ENCODE results near the gene ABCC10.
A peak's percentile ranks its signal among the peaks of the same experiment; 100 is the strongest.

Gene ABCC10

GRCh38 chr6:43468748-43469681 lies 41.7 kb downstream of the ABCC10 start:
- ATAC-seq: no peak

- ATAC-seq: no peak
Observed at GRCh38 chr6:43469947-43470346, 42.6 kb downstream of the ABCC10 start.

GRCh38 chr6:43471399-43471798 lies 44.1 kb downstream of the ABCC10 start:
- no peak for ATAC-seq

DNA sequence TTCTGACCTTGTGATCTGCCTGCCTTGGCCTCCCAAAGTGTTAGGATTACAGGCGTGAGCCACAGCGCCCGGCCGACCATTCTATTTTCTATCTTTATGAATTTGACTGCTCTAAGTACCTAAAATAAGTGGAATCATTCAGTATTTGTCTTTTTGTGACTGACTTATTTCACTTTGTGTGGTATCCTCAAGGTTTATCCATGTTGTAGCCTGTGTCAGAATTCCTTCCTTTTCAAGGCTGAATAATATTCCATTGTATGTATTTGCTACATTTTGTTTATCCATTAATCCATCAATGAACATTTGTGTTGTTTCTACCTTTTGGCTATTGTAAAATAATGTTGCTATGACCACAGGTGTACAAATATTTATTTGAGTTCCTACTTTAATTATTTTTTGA lies 45.2 kb downstream of the ABCC10 start:
- no peak for ATAC-seq

DNA sequence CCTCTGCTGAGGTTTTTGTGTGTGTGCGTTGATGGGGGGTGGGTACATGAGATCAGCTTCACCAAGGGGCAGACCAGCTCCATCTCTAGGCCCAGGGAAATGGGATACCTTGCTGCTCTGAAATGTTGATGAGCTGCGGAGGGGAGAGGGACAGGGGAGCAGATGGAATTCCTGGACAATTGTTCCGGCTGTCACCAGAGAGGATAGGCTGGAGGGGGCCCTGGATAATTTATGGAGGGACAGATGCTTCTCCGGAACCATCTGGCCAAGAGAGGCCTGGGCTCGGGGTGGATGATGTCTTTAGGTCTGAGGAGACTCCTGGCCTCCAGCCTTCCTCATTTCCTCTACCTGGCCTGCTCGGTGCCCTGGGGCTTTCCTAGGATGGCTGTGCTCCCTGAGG lies 48.2 kb downstream of the ABCC10 start:
- ATAC-seq: no peak

DNA sequence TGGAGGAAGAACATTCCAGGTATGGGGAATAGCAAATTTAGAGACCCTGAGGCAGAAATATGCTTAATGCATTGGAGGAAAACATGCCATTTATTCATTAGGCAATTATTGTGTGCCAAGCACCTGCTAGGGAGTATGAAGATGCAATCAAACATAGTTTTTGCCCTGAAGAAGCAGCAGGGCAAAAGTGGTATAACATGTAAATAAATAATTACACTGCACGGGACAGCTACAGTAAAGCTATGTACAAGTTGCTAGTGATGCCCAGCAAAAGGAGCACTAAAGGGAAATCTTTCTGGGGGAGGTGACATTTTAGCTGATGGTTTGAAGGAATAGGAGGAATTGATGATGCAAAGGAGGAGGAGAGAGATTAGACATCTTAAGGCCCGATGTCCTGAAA lies 49.4 kb downstream of the ABCC10 start:
- no peak for ATAC-seq

GRCh38 chr6:43477235-43478007 lies 50.1 kb downstream of the ABCC10 start, which contains the start of gene TJAP1:
Gene TJAP1 (plus strand): TSS chr6:43477570. CDS start chr6:43499002, 21,432 bp downstream.
- ATAC-seq: peak; percentile 99 to 100

DNA sequence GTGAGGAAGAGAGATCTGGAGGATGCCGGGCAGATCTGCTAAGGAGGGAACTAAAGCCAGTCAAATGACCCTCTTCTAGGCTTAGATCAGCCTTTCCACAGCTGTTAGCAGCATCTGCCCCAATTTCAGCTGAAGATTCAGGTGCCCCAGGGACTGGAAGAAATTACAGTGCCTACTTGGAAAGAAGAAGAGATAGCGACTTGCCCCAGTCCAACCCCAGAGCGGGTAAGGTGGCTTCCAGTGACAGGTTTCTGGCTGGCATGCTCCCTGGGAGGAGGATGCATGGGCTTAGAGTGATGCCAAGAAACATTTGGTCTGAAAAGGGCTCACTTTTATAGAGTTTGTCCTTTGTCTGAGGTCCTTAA lies 50.6 kb downstream of the ABCC10 start:
- ATAC-seq: no peak

GRCh38 chr6:43481075-43481474 lies 53.7 kb downstream of the ABCC10 start:
- no peak for ATAC-seq

GRCh38 chr6:43481591-43482236 lies 54.4 kb downstream of the ABCC10 start:
- peak in 1 of 2 donors; percentile 40 for ATAC-seq

DNA sequence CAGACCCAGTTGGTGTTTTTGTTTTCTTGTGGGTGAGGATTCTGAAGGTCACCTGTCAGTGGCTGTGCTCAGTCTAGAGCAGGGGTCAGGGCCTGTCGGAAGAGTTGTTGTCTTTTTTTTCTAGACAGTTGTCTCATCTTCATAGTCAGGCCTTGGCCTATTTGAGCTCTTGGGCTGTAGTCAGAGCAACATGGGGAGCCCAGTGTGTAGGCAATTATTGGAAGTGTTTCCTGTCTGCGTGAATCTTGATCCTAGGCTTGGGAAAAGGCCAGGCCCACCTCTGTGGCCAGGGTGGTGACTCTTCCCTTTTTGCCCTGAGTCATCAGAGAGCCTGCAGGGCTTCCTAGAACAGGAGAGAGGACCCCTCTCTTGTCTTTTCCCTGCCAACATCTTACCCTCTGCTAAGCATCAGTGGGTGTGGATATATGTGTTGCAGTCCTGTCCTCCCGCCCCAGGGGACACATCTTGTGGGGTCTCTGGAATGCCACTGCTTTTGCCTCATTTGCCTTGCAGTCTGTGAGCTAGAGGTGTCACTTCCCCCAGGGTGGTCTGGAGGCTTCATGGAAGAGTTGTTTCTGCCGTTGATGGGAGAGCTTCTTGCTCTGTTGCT lies 61.4 kb downstream of the ABCC10 start:
- no peak for ATAC-seq

GRCh38 chr6:43489277-43490072 lies 62.1 kb downstream of the ABCC10 start:
- no peak for ATAC-seq

- ATAC-seq: no peak
Observed at GRCh38 chr6:43490523-43490939, 63.2 kb downstream of the ABCC10 start.

GRCh38 chr6:43491750-43492661 lies 64.7 kb downstream of the ABCC10 start:
- ATAC-seq: no peak

DNA sequence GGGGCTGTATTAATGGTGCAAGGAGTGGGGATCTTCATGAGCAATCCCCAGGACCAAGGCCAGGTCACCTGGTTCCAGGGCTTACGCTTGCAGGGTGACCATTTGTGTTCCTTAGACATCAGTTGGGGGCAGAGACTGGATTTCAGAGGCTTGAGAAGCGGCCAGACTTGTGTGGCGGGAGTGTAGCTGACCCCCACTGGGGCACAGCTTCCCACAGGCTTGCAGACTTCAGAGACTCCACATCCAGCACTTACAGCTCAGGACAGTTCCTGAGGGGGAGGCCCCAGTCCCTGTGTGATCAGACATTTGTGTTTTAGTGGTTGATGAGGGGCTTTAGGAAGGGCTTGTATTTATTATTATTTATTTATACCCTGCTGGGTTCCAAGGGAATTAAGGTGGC lies 65.3 kb downstream of the ABCC10 start:
- no peak for ATAC-seq

DNA sequence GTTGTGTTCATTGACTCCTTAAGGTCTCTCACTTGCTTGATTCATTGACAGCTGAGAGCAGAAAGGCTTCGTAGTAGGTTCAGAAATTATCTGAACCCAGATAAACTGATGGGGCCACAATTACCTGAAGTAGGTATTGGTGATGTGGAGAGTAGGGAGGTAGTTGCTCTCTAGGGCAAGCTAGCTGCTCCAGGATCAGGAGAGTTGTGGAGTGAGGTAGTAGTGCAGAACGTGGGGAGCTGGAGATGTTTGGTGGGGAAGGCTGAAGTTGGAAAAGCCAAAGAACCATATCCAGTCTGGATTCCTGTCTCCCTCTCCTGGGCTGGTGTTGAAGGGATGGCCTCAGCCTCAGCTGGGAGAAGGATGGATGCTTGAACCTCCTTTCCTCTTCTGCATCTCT lies 65.9 kb downstream of the ABCC10 start:
- ATAC-seq: no peak

GRCh38 chr6:43493833-43494232 lies 66.5 kb downstream of the ABCC10 start:
- ATAC-seq: no peak

- ATAC-seq: no peak
Observed at GRCh38 chr6:43494321-43494720, 67.0 kb downstream of the ABCC10 start.

DNA sequence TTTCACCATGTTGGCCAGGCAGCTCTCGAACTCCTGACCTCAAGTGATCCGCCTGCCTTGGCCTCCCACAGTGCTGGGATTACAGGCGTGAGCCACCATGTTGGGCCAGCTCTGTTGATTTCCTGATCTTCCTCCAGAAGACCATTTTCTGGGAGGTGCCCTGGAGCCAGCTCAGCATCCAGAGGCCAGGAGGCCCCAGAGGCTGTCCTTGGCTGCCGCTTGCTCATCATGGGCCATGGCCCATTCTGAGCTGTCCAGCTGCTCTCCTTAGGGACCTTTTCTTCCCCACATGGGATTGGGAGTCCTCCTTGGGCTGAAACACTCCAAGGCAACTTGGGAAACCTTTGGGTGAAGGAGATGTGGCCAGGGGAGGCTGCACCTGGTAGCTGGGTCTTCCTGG lies 67.4 kb downstream of the ABCC10 start:
- ATAC-seq: no peak

DNA sequence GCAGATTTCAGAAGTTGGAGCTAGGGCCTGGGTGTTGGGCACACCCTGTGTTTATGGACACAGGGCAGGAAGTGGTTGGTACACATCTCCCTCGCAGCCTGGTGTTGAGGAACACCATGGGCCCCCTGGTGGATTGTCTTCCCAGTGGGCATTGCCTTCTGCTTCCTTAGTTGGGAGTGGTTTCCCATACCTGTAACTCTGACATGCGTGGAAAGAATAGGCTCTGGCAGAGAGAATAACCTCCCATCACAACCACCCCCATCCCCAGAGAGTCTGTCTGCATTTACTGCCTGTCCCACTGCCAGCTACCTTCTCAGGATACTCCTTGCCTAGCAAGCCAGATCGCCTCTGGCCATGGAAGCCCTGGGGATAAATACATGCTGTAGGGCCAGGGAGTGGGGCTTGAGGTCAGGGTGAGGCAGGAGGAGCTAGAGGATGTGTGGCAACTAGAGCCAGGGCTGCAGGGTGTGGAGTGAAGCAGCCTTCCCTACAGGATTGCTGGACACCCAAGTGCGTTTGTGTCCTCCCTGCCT lies 68.1 kb downstream of the ABCC10 start:
- no peak for ATAC-seq

Measured in activated CD4-positive, CD25-positive, alpha-beta regulatory T cell treated with anti-CD3 and anti-CD28 coated beads, Interleukin-2, amount 50 U/mL, for 24 hours (primary cell).